SK-MEL-5 (cell line): ENCODE data around the gene PCSK4. TPM values are rescaled to one million over a fixed set of nuclear protein-coding genes. Genes with fewer than 3 reads are reported as not detected.

Experiments used
- DNase-seq: peaks from one replicate; pipeline ENCODE4 v3.0.0-alpha.2; 2016; ENCODE audit warnings: low read depth, low spot score
- in situ Hi-C: cut with HindIII; loops from 2 replicates; pipeline ENCODE4 v1.10.0; 2016; ENCODE audit warnings: low sequenced_read_pairs, high pct_unique_total_duplicates, low pct_unique_long_range_greater_than_20kb
- total RNA-seq: library from RNA; depleted of rRNA; stranded (reverse); fragments of >200 nt; shearing (Covaris generic); gene quantifications from 2 replicates; pipeline ENCODE4 v1.2.3, GENCODE V29; 2014

PCSK4 gene
- total RNA-seq, 1 experiment from 2014 or later: 1.9 TPM

GRCh38 chr19:1468274-1468820 is 21.8 kb downstream of the PCSK4 start:
- in situ Hi-C loops: no loop called here
- DNase-seq: no peak

DNA sequence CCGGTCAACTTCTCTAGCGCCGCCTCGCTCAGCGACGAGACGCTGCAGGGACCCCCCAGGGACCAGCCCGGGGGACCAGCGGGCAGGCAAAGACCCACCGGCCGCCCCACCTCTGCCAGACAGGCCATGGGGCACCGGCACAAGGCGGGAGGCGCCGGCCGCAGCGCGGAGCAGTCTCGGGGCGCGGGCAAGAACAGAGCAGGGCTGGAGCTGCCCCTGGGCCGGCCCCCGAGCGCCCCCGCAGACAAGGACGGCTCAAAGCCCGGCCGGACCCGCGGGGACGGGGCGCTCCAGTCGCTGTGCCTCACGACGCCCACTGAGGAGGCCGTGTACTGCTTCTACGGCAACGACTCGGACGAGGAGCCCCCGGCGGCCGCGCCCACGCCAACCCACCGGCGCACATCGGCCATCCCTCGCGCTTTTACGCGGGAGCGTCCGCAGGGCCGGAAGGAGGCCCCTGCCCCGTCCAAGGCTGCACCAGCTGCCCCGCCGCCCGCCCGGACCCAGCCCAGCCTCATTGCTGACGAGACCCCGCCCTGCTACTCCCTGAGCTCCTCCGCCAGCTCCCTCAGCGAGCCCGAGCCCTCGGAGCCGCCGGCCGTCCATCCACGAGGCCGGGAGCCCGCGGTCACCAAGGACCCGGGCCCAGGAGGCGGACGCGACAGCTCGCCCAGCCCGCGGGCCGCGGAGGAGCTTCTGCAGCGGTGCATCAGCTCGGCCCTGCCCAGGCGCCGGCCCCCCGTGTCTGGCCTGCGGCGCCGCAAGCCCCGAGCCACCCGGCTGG is 22.5 kb downstream of the PCSK4 start:
- no peak for DNase-seq
- in situ Hi-C loops: no loop called here

DNA sequence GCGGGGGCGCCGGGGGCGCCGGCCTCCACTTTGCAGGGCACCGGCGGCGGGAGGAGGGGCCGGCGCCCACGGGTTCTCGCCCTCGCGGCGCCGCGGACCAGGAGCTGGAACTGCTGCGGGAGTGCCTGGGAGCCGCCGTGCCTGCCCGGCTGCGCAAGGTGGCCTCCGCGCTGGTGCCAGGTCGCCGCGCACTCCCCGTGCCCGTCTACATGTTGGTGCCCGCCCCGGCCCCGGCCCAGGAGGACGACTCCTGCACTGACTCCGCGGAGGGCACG is 23.0 kb downstream of the PCSK4 start:
- DNase-seq: no peak
- in situ Hi-C loops: no loop called here

- DNase-seq: no peak
These were observed 23.5 kb downstream of the PCSK4 start for GRCh38 chr19:1466461-1467214.

DNA sequence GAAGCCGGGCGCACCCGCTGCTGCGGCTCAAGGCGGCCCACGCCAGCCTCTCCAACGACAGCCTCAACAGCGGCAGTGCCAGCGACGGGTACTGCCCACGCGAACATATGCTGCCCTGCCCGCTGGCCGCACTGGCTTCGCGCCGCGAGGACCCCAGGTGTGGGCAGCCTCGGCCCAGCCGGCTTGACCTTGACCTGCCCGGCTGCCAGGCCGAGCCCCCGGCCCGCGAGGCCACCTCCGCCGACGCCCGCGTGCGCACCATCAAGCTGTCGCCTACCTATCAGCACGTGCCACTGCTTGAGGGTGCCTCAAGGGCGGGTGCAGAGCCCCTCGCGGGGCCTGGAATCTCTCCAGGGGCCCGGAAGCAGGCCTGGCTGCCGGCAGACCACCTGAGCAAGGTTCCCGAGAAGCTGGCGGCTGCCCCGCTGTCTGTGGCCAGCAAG is 24.1 kb downstream of the PCSK4 start:
- in situ Hi-C loops: no loop called here
- no peak for DNase-seq

More at GRCh38 chr19:1466461-1467214, 23.5 kb downstream of the PCSK4 start:
- in situ Hi-C loops: no loop called here

GRCh38 chr19:1465191-1466016 is 24.7 kb downstream of the PCSK4 start:
- no peak for DNase-seq
- in situ Hi-C loops: no loop called here

- DNase-seq: no peak
- in situ Hi-C loops: no loop called here
These were observed 28.3 kb downstream of the PCSK4 start for GRCh38 chr19:1461862-1462261.

- no peak for DNase-seq
- in situ Hi-C loops: no loop called here
These were observed 29.8 kb downstream of the PCSK4 start for GRCh38 chr19:1460033-1460995.

- no peak for DNase-seq
- in situ Hi-C loops: no loop called here
These were observed 30.7 kb downstream of the PCSK4 start for GRCh38 chr19:1459479-1459878.

GRCh38 chr19:1457892-1458291 is 32.3 kb downstream of the PCSK4 start:
- no peak for DNase-seq
- in situ Hi-C loops: no loop called here

GRCh38 chr19:1457031-1457739 is 33.0 kb downstream of the PCSK4 start:
- DNase-seq: no peak
- in situ Hi-C loops: no loop called here

DNA sequence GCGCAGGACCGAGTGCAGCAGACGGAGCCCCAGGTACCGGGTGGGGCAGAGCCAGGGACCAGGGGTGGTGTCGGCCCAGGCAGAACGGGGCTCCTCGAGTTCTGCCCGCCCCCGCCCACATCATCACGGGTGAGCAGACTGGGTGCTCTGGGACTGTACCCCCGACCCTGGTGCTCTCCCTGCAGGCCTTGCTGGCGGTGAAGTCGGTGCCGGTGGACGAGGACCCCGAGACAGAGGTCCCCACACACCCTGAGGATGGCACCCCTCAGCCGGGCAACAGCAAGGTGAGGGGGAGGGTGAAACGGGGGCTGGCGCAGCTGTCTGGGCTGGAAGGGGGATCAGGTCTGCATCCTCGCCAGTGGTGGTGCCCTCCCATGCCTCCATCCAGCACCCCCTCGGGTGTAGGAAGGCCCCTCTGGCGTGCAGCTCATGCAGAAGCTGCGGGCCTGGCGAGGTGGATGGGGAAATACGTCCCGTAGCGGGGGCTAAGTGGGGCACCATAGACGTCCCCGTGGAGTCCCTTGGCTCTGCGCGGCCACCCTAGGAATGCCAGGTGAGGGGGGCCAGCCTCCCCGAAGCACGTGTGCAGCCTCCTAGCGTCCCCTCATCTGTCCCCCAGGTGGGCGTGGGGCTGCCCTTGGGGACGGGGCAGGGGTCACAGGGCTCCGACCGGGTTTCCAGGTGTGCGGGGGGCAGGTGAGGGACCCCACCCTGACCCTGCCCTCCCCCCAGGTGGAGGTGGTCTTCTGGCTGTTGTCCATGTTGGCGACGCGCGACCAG is 33.8 kb downstream of the PCSK4 start:
- in situ Hi-C loops: no loop called here

GRCh38 chr19:1455336-1456120 is 34.6 kb downstream of the PCSK4 start:
- in situ Hi-C loops: no loop called here
- DNase-seq: peak; percentile 79

More for the DNA sequence above, 33.8 kb downstream of the PCSK4 start:
- DNase-seq: no peak

DNA sequence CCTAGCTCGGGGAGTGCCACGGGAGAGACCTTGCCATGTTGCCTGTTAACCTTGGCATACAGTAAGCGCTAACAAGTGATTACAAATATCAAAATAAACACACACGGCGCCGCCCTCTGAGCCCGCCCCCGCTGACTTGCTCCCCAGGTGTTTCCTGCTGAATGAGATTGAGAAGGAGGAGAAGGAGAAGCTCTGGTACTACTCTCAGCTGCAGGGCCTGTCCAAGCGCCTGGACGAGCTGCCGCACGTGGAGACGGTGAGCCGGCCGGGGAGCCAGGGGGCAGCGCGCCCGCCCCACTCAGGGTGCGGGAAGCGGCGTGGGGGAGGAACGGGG is 35.2 kb downstream of the PCSK4 start:
- in situ Hi-C loops: no loop called here
- DNase-seq: no peak
